ENCODE results near the gene RAB7A. TPM values are rescaled to one million over a fixed set of nuclear protein-coding genes. Genes with fewer than 3 reads are reported as not detected.

The RAB7A gene
- total and polyA plus RNA-seq, 8 donors, result 43.6 to 112 (median 68.7) TPM

DNA sequence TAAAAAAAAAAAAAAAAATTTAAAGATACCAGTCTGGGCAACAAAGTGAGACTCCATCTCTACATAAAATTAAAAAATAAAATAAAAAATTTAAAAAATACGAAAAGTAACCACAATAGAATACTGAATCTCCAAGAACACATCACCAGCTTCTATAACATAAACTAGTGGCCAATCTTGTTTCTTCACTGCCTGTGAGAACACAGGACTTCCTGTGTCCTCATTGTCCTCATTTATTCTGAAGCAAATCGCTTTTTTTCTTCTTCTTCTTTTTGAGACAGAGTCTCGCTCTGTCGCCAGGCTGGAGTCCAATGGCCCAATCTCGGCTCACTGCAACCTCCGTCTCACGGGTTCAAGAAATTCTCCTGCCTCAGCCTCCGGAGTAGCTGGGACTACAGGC lies 28.6 kb upstream of the RAB7A start:
- ATAC-seq (no peak), FAIRE-seq (no peak), DNase-seq (no peak)
- Histone ChIP-seq H3K27me3 (no peaks in the 10 kb centered on the region), H3K4me1 (no peaks in the 10 kb centered on the region), H3K36me3 (no peaks in the 10 kb centered on the region), H3K27ac (no peak overlapping the region), H3K4me3 (no peak overlapping the region), H3K9me3 (no peaks in the 10 kb centered on the region)
- intact Hi-C loops (cut with DNase I), result no loop called here
- 91 to 94% methylated on average over 8 of the region's 8 CpGs for WGBS, 2 donors
- TF ChIP-seq, protein P1, sequence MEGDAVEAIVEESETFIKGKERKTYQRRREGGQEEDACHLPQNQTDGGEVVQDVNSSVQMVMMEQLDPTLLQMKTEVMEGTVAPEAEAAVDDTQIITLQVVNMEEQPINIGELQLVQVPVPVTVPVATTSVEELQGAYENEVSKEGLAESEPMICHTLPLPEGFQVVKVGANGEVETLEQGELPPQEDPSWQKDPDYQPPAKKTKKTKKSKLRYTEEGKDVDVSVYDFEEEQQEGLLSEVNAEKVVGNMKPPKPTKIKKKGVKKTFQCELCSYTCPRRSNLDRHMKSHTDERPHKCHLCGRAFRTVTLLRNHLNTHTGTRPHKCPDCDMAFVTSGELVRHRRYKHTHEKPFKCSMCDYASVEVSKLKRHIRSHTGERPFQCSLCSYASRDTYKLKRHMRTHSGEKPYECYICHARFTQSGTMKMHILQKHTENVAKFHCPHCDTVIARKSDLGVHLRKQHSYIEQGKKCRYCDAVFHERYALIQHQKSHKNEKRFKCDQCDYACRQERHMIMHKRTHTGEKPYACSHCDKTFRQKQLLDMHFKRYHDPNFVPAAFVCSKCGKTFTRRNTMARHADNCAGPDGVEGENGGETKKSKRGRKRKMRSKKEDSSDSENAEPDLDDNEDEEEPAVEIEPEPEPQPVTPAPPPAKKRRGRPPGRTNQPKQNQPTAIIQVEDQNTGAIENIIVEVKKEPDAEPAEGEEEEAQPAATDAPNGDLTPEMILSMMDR (IDR thresholded peaks at IDR 0.05), result no peak

DNA sequence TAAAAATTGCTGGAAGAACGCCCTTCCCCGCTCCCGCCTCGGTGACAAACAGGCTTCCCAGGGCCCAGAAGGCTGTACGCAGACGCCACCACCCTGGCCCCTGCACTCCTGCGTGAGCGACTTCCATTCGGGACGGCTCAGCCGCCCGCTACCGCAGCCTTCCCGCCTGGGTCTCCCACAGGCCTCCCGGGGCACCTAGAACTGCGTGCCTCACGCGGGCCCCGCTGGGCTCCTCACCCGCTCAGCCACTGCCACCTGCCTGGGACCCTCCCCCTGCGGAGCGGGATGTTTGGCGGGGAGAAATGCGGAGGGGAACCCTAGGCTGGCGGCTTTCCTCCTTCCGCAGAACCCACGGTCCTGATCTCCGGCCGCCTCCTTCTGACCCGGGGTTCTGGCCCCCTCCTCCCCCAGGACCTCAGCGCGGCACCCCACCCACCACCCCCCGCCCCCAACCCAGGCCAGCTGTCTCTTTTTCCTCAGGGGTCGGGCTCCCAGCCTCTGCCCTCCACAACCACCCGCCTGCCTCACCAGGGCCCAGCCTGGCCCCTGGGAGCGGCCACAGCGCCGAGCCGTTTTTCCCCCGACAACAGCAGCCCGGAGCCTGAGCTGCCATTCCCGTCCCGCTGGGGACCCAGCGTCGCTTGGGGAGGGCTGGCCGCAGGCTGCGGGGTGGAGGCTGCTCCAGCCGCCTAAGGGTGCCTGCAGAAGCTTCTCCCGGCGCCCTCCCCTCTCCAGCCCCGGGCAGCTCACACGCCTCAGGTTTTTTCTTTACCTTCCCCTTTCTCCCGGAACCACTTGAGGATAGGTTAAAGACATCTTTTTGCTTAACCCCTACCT lies 27.6 kb upstream of the RAB7A start:
- no peaks in the 10 kb centered on the region for H3K9me3 ChIP-seq
- DNase-seq (peak; percentile 50 to 87 (median 57)), FAIRE-seq (no peak), ATAC-seq (peak; percentile 83 to 90 (median 87))
- intact Hi-C loops (cut with DNase I), result no loop called here
- no peaks in the 10 kb centered on the region for H3K4me1 ChIP-seq
- no peaks in the 10 kb centered on the region for H3K36me3 ChIP-seq
- H3K4me3 ChIP-seq, result peak overlapping the region; percentile 38 to 61 (median 50)
- H3K27me3 ChIP-seq, result no peaks in the 10 kb centered on the region
- peak overlapping the region; percentile 50 to 72 (median 63) for H3K27ac ChIP-seq
- TF ChIP-seq, protein P1 (IDR thresholded peaks at IDR 0.05), result no peak
- WGBS, 2 donors, result 1 to 3% methylated on average over 48 to 52 of the region's 53 CpGs

DNA sequence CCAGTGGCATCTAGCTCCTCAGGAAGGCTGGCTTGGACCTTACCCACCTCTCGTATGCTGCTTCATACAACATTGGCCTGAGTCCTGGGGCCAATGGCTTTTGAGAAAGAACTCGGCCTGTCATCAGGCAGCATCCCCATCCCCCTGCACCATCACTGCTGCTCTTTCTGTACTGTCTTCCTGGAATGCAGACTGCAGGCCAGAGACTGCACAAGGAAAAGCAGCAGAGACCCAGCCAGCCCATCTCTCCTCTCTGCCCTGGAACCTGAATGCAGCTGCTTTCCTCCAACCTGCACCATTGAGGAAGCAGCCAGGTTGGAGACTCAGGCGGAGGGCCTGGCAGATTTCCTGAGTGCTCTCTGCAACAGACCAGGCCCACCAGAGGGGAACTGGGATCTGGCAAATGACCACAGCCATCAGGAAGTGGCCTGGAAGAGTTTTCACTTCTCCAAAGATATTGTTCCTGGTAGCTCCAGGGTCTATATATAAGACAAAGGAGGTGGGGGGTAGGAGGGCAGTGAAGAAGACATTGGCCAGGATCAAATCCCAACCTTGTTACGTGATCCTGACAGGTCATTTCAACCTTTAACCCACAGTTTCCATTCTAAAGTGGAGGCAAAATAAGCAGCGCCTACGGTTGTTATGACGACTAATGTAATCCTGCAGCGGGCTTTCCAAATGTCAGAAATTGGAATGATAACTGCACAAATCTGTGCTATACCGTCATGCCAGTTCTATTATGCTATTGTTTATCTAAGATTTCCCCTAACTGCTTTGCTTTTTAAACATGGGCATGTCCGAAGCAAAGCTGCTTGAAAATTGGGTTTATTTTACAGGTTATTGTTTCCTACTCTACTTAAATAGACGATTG lies 24.4 kb upstream of the RAB7A start:
- H3K27ac ChIP-seq, result no peak overlapping the region
- H3K9me3 ChIP-seq, result no peaks in the 10 kb centered on the region
- intact Hi-C loops (cut with DNase I), result no loop called here
- ATAC-seq (no peak), DNase-seq (no peak), FAIRE-seq (no peak)
- H3K4me1 ChIP-seq, result no peaks in the 10 kb centered on the region
- no peak overlapping the region for H3K4me3 ChIP-seq
- no peaks in the 10 kb centered on the region for H3K27me3 ChIP-seq
- TF ChIP-seq, protein P1 (IDR thresholded peaks at IDR 0.05), result no peak
- 73 to 76% methylated on average over 11 of the region's 11 CpGs for WGBS, 2 donors
- H3K36me3 ChIP-seq, result no peaks in the 10 kb centered on the region

DNA sequence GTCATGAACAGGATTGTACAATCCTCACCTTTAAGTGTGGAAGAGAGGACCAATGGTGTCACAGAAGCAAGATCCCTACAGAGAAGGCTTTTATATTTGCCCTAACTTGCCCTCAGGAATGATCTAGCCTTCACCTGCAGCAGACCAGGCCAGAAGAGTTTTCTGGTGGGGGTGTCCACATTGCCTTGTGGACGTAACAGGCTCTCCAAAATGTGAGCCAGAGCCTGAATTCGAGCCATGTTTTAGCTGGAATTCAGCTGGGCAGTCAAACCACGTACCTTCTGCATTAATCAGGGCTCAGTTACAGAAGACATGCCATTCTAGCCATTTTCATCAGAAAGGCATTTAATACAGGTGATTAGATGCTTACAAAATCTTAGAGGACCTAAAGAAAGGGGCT lies 23.6 kb upstream of the RAB7A start:
- DNase-seq (no peak), ATAC-seq (no peak), FAIRE-seq (no peak)
- H3K27ac ChIP-seq, result no peak overlapping the region
- no peaks in the 10 kb centered on the region for H3K36me3 ChIP-seq
- no peak overlapping the region for H3K4me3 ChIP-seq
- no peaks in the 10 kb centered on the region for H3K27me3 ChIP-seq
- WGBS, 2 donors, result 71 to 83% methylated on average over 3 of the region's 3 CpGs
- no peaks in the 10 kb centered on the region for H3K9me3 ChIP-seq
- intact Hi-C loops (cut with DNase I), result no loop called here
- TF ChIP-seq, protein P1 (IDR thresholded peaks at IDR 0.05), result no peak
- H3K4me1 ChIP-seq, result no peaks in the 10 kb centered on the region

All from pancreas (tissue), 10 donors.